ENCODE results near the gene ZNF550. TPM values are rescaled to one million over a fixed set of nuclear protein-coding genes. Genes with fewer than 3 reads are reported as not detected.
A peak's percentile ranks its signal among the peaks of the same experiment; 100 is the strongest.

The ZNF550 gene
- total and polyA plus RNA-seq, 2 of the 13 experiments (the other 11 are each of a cell fraction or from before 2014, with no cell fraction given), result 8.6 to 9.1 TPM

GRCh38 chr19:57527136-57527881 is 32.4 kb downstream of the ZNF550 start, which contains the start of gene ZNF549 (continued):
- TF ChIP-seq ZHX2 (IDR thresholded peaks at IDR 0.05; ENCODE audit: low read depth), result peak; percentile 91
- no peak for TF ChIP-seq ZHX2 (CRISPR knock-in tag; IDR thresholded peaks at IDR 0.05; ENCODE audit: borderline replicate concordance)
- TF ChIP-seq SAP130 (CRISPR knock-in tag; IDR thresholded peaks at IDR 0.05; ENCODE audit: low read depth), result peak; percentile 97
- no peak for TF ChIP-seq ZC3H4 (CRISPR knock-in tag; IDR thresholded peaks at IDR 0.05; ENCODE audit: borderline replicate concordance)
- no peak for TF ChIP-seq GLMP (CRISPR knock-in tag; IDR thresholded peaks at IDR 0.05; ENCODE audit: borderline replicate concordance)
- no peak; the same call in 1 of the 2 replicates for TF ChIP-seq ZNF619 (CRISPR knock-in tag; IDR thresholded peaks at IDR 0.05)
- TF ChIP-seq IKZF5 (CRISPR knock-in tag; IDR thresholded peaks at IDR 0.05), result peak; percentile 81; the same call in 1 of the 2 replicates
- TF ChIP-seq ZNF275 (CRISPR knock-in tag; IDR thresholded peaks at IDR 0.05; ENCODE audit: borderline replicate concordance), result no peak
- TF ChIP-seq ZNF891 (CRISPR knock-in tag; IDR thresholded peaks at IDR 0.05), result peak; percentile 50; the same call in 1 of the 2 replicates
- TF ChIP-seq, protein P1, sequence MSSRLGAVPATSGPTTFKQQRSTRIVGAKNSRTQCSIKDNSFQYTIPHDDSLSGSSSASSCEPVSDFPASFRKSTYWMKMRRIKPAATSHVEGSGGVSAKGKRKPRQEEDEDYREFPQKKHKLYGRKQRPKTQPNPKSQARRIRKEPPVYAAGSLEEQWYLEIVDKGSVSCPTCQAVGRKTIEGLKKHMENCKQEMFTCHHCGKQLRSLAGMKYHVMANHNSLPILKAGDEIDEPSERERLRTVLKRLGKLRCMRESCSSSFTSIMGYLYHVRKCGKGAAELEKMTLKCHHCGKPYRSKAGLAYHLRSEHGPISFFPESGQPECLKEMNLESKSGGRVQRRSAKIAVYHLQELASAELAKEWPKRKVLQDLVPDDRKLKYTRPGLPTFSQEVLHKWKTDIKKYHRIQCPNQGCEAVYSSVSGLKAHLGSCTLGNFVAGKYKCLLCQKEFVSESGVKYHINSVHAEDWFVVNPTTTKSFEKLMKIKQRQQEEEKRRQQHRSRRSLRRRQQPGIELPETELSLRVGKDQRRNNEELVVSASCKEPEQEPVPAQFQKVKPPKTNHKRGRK (CRISPR knock-in tag; IDR thresholded peaks at IDR 0.05), result no peak
- TF ChIP-seq ZNF713 (CRISPR knock-in tag; IDR thresholded peaks at IDR 0.05), result no peak
- TF ChIP-seq, protein P2, sequence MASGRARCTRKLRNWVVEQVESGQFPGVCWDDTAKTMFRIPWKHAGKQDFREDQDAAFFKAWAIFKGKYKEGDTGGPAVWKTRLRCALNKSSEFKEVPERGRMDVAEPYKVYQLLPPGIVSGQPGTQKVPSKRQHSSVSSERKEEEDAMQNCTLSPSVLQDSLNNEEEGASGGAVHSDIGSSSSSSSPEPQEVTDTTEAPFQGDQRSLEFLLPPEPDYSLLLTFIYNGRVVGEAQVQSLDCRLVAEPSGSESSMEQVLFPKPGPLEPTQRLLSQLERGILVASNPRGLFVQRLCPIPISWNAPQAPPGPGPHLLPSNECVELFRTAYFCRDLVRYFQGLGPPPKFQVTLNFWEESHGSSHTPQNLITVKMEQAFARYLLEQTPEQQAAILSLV (CRISPR knock-in tag; IDR thresholded peaks at IDR 0.05; ENCODE audit: borderline replicate concordance), result peak; percentile 65; the same call in 1 of the 2 replicates

All from HepG2 (cell line).